Fibroblast of gingiva (primary cell): Measurements from ENCODE around the gene STK10.

Experiments used
- DNase-seq: peaks from one replicate; pipeline ENCODE4 v3.0.0-alpha.2; 2011; ENCODE audit warnings: low read depth

The STK10 gene

GRCh38 chr5:172106511-172107356, 81.3 kb downstream of the STK10 start:
- DNase-seq, result no peak

DNA sequence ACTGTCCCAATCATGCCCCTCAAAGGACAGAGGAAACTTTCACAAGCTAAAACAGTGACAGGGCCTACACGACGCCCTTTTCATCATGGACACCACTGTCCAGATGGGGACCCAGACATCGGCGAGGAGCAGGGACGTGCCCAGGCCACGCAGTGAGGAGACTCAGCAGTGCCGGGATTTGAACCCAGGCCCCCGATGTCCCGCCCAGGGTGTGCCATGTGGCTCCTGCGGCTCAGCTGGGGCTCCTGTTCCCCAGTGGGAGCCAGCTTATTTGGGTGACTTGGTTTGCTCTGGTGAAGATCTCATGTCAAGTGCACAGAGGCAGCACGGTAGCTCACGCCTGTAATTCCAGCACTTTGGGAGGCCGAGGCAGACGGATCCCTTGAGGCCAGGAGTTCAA, 82.2 kb downstream of the STK10 start:
- DNase-seq, result no peak

- DNase-seq, result no peak
Observed at GRCh38 chr5:172104801-172105701, 83.0 kb downstream of the STK10 start.

DNA sequence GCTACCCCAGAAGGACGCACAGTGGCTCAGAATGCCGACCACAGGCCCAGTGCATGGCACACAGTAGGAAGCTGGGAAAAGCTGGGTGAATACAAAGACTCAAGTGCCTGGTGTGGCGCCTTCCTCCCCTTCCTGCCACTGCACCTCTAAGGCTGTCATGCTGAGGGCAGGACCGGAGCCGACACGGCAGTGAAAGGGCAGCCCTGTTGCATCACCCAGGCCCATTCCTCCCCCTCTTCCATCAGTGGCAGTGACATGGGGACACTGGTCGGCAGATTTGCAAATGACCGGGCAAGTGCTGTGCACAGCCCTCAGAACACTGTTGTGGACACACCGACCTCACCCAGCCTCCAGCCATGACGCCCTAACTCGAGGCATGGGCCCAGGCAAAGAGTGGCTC, 84.0 kb downstream of the STK10 start:
- DNase-seq, result no peak

DNA sequence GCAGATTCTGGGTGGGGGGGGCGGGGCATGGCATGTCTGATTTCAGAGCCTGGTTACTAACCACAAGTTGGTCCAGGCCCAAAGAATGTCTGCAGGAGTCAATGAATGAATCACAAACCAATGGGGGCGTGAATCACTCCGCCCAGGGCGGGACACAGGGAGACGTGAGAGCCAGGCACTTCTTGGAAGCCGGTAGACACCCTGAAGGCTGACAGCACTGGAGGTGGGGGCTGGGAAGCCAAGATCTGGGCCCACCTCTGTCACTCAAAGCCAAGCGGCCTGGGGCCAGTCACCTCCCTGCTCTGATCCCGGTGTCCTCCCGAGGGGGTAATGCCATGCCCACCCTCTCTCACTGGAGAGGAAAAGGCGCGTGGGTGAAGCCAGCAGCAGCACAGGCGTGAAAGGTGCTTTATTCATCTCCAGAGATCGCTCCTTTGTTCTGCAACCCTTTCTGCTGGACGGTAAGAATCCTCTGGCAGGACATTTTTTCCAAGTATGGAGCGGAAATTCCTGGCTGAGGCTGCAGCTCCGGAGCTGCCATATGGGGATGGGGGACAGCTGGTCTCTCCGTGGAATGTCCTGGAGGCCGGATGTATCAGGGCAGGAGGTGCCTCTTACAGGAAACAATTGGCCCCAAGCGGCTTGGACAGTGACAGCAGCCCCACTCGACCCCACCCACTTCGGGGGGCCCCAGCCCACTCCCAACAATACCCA, 85.0 kb downstream of the STK10 start:
- peak; percentile 83 for DNase-seq

DNA sequence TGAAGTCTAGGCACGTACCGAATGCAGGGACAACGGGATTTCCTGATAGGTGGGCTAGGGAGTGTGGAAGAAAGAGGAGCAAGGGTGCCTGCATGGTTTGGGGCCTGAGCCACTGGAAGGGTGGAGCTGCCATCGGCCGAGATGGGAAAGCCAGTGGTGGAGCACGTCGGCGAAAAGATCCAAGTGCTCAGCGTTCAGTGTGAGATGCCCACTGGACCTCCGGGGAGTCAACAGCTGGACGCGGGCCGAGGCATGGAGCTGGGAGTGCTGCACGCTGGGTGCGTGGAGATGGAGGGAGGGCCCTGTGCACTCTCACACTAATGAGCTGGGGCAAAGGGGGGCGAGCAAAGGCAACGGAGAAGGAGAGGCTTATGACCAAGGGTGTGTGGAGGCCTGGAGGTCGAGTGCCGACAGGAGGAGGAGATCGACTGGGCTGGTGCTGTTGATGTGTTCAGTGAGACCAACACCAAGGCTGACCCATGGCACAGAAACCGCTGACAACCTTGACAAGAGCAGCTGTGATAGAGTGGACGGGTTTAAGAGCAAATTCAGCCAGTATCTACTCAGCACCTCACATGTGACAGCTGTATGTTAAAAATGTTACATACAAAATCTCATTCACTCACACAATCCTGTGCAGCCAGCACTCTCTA, 85.7 kb downstream of the STK10 start:
- DNase-seq, result no peak

DNA sequence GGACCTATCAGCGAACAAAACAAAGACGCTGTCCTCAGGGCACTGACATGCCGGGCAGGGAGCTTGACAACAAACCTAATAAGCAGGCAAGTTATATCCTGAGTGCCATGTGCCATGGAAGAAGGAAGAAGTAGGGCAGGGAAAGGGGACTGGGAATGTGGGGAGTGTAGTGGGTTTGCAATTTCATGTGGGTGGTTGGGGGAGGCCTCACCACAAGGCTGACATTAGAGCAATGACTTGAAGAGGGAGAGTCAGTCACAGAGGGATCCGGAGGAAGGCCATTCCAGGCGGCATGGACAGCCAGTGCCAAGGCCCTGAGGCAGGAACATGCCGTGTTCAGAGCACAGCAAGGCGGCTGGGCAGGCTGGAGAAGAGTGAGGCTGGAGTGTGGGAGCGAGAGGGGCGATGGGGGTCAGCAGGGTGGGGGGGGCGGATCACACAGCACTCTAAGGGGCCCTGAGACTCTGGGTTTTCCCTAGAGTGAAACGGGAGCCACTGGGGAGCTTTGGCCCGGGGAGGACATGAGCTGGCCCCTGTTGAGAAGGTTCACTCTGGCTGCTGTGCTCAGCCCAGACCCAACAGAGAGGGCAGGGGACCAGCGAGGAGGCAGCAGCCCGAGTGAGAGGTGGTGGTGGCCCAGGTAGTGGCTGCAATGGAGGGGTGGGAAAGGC, 86.3 kb downstream of the STK10 start:
- DNase-seq, result no peak

DNA sequence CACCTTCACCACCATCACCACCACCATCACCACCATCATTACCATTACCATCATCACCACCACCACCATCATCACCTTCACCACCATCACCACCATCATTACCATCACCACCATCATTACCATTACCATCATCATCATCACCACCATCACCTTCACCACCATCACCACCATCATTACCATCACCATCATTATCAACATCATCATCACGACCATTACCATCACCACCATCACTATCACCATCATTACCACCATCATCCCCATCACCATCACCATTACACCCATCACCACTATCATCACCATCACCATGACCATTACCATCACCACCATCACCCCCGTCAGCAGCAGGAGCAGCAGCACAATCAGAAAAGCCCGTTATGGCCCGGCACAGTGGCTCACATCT, 89.1 kb downstream of the STK10 start:
- no peak for DNase-seq

- DNase-seq, result no peak
Observed at GRCh38 chr5:172098046-172098445, 90.0 kb downstream of the STK10 start.

DNA sequence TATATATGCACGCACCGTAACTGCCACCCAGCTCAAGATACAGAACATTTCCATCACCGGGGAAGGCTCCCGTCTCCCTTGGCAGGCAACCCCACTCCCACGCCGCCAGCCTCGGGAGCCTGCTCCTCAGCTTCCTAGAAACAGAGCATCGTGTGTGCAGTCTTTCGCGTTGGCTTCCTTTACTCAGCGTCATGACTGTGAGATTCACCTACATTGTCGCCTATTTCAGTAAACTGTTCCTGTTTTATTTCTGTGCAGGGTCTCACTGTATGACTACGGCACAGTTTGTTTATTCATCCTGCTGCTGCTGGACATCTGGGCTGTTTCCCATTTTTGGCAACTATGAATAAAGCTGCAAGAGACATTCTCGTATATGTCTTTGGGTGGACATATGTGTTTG, 90.7 kb downstream of the STK10 start:
- peak; percentile 49 for DNase-seq

- no peak for DNase-seq
Observed at GRCh38 chr5:172096207-172096940, 91.7 kb downstream of the STK10 start.

DNA sequence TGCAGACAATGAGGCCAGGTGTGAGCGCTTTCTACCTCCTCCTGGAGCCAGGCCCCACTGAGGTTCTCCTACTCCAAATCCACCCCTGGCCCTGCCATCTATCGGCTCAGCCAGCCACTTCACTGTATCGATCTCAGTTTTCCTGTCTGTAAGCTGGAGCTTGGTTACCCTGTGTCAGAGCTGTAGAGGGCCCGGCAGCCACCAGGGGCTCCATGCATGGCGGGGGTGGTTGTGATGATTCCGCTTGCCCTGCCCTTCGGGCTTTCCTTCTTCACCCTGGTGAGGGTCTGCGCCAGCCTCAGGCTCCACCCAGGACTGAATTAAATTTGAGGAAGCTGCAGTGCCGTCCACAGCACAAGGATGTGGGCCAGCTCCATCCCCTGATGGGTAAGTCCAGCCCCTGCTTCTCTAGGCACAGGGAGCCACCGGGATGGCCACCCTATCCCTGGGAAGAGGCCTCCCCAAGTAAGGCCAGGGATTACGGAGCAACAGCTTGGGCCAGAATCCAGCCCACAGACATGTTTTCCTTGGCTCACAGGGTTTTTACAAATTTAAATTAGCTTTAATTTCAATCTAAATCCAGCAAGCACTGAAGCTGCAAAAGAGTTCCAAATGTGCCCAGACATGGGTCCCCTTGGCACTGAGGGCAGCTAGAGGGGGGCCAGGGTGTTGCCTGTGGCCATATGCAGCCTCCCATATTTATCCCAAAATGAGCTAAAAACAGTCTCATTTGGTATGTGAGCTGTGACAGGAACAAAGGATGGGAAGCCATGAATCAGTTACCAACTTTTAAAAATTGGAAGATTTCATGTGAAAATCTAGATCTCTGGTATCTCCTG, 92.4 kb downstream of the STK10 start:
- no peak for DNase-seq

DNA sequence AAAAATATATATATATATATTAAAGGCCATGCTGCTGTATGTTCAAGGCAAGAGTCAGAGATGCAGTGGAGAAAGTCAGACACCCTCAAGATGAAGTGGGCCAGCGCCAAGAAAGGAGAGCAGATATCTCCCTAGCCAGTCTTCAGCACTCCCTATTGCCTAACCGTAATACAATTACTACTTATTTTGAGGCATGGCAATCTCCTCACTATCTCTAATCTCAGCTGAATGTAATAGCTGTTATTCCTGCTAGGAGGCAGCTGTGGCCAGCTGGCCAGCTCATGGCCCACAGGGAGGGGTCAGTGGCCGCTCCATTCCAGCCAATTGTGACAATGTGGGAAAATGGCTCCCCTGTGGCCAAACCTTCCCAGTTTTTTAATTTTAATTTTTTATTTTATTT, 94.1 kb downstream of the STK10 start:
- no peak for DNase-seq

DNA sequence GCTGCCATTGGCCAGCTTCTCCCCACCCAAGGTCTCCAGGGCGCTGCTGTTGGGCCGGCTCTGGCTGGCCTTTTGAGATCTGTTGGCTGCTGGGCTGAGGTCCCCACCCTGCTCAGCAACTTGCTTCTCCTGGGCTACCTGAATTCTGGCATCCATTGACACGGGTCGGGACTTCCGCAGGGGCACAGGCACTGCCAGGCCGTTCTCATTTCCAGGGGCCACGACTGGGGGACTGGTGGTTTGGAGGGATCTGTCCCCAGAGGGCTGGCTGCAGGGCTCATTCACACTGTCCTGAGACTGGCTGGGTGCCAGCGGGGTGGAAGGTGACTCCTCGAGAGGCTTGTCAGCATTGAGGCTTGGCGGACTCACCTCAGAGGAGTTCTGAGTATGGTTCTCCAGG, 94.5 kb downstream of the STK10 start:
- no peak for DNase-seq

GRCh38 chr5:172091956-172092732, 95.9 kb downstream of the STK10 start:
- no peak for DNase-seq

- no peak for DNase-seq
Observed at GRCh38 chr5:172090976-172091547, 97.0 kb downstream of the STK10 start.

DNA sequence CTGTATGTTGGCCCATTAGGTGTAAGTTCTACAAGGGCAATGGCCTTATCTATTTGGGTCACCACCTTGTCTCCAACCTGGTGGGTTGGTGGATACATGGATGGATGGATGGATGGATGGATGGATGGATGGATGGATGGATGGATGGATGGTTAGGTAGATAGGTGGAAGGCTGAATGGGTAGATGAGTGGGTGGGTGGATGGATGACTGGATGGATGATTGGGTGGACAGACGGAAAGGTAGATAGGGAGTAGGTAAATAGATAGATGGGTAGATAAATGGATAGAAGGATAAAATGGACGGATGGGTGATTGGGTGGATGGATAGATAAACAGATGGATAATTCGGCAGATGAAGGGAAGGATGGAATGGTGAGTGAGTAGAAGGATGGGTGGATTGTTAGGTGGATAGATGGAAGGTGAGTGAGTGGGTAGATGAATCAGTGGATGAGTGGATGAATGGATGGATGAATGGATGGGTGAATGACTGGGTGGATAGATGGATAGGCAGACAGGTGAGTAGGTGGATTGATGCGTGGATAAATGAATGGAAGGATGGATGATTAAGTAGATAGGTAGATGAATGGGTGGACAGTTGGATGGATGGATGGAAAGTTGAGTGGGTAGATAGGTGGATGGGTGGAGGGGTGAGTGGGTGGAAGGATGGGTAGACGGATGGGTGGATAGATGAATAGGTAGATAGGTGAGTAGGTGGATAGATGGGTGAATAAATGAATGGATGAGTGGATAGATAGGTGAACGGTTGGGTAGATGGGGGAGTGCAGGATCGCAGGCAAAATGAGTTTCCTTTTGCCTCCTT, 98.5 kb downstream of the STK10 start:
- DNase-seq, result no peak

DNA sequence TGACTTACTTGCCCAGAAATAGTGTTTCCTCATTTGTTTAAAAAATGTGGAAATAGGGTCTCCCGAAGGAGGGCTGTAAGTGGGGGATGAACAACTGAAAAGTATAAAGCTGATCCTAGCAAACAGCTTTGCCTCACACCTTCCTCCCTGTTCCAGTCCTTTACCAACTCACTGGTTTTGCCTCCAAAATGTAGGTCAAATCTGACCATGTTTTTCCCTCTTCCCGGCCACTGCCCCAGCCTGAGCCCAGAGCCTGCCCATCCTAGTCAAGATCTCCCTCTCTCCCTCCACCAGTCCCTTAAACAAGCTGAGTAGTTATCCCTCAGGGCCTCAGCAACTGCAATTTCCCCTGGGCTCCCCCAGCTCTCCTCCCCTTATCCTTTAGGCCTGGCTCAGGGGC, 99.2 kb downstream of the STK10 start:
- no peak for DNase-seq
